CD14-positive monocyte (primary cell): Measurements from ENCODE around the gene SRP9. TPM values are rescaled to one million over a fixed set of nuclear protein-coding genes. Genes with fewer than 3 reads are reported as not detected.

Experiments used
- DNase-seq, 3 donors: peaks; one replicate each; pipeline ENCODE4 v3.0.0-alpha.2; 2011 to 2022
- H2AFZ ChIP-seq: 2 replicates; pipeline ENCODE4 v1.6.0; 2012; ENCODE audit warnings: mild to moderate bottlenecking, low read depth, low read length, inconsistent platforms; ENCODE audit not compliant: insufficient read depth, poor library complexity, severe bottlenecking
- H3K27ac ChIP-seq, 2 donors: 1 replicate in 1 of 2; 2 replicates in 1 of 2; pipeline ENCODE4 v1.5.1; 2012 to 2013; ENCODE audit warnings: low read length in 2 of 2, control low read depth in 1 of 2, inconsistent platforms in 1 of 2, low read depth in 1 of 2, mild to moderate bottlenecking in 1 of 2
- H3K27me3 ChIP-seq, 2 donors: one replicate each; pipeline versions ENCODE4 v1.6.0 to v1.6.1; 2011 to 2013; ENCODE audit warnings: low read length in 2 of 2; ENCODE audit not compliant: control insufficient read depth in 2 of 2, insufficient read depth in 2 of 2
- H3K36me3 ChIP-seq, 2 donors: replicated peaks in 1 of 2; 1 replicate in 1 of 2; 2 replicates in 1 of 2; pipeline versions ENCODE4 v1.5.1 to v1.6.1; 2012 to 2013; ENCODE audit warnings: low read length in 2 of 2, control low read depth in 1 of 2, inconsistent platforms in 1 of 2, mild to moderate bottlenecking in 1 of 2; ENCODE audit not compliant: insufficient read depth in 2 of 2, control insufficient read depth in 1 of 2
- H3K4me1 ChIP-seq, 2 donors: 1 replicate in 1 of 2; 2 replicates in 1 of 2; pipeline versions ENCODE4 v1.5.1 to v1.6.1; 2012 to 2013; ENCODE audit warnings: low read length in 2 of 2, control low read depth in 1 of 2, inconsistent platforms in 1 of 2, mild to moderate bottlenecking in 1 of 2, moderate library complexity in 1 of 2; ENCODE audit not compliant: insufficient read depth in 2 of 2, control insufficient read depth in 1 of 2
- H3K4me2 ChIP-seq: replicated peaks from 2 replicates; pipeline ENCODE3; 2012; ENCODE audit warnings: low read length, moderate library complexity, mild to moderate bottlenecking; ENCODE audit not compliant: poor library complexity, severe bottlenecking; ENCODE audit errors: extremely low read depth
- H3K4me3 ChIP-seq, 3 experiments: fragments of 200-600 bp in 1 of 3; sonication (generic) in 1 of 3; replicated peaks in 1 of 3; 1 replicate in 2 of 3; 2 replicates in 1 of 3; pipeline ENCODE4 v1.5.1; 2011 to 2013; ENCODE audit warnings: low read length in 3 of 3, mild to moderate bottlenecking in 3 of 3, control low read depth in 2 of 3, low read depth in 2 of 3, inconsistent platforms in 1 of 3, moderate library complexity in 1 of 3
- H3K79me2 ChIP-seq: 2 replicates; pipeline ENCODE4 v1.6.0; 2012; ENCODE audit warnings: mild to moderate bottlenecking, control low read depth, inconsistent platforms, low read length, moderate library complexity; ENCODE audit not compliant: insufficient read depth
- H3K9ac ChIP-seq: 2 replicates; pipeline ENCODE4 v1.6.0; 2017; ENCODE audit warnings: low read length, mild to moderate bottlenecking; ENCODE audit not compliant: insufficient read depth, poor library complexity, severe bottlenecking
- H3K9me3 ChIP-seq, 2 donors: replicated peaks in 1 of 2; 1 replicate in 1 of 2; 2 replicates in 1 of 2; pipeline versions ENCODE4 v1.5.1 to v1.6.1; 2012 to 2013; ENCODE audit warnings: low read length in 2 of 2, control low read depth in 1 of 2; ENCODE audit not compliant: control insufficient read depth in 1 of 2, insufficient read depth in 1 of 2
- H4K20me1 ChIP-seq: 2 replicates; pipeline ENCODE4 v1.6.0; 2012; ENCODE audit warnings: mild to moderate bottlenecking, low read length, control low read depth, moderate library complexity; ENCODE audit not compliant: insufficient read depth
- H3K27ac Mint-ChIP-seq, 7 donors: one replicate each; pipeline ENCODE4 v1.8.0; 2020; ENCODE audit warnings: mild to moderate bottlenecking in 7 of 7, mixed read lengths in 7 of 7, moderate library complexity in 6 of 7, inconsistent platforms in 2 of 7
- H3K27me3 Mint-ChIP-seq, 3 donors: one replicate each; pipeline ENCODE4 v1.8.0; 2021 to 2022; ENCODE audit warnings: low read depth in 3 of 3, mild to moderate bottlenecking in 3 of 3, mixed read lengths in 3 of 3, moderate library complexity in 3 of 3, inconsistent platforms in 1 of 3
- H3K36me3 Mint-ChIP-seq, 2 donors: one replicate each; pipeline ENCODE4 v1.8.0; 2020; ENCODE audit warnings: mixed read lengths in 2 of 2, inconsistent platforms in 1 of 2, mild to moderate bottlenecking in 1 of 2
- H3K4me1 Mint-ChIP-seq: one replicate; pipeline ENCODE4 v1.8.0; 2020; ENCODE audit warnings: mild to moderate bottlenecking, mixed read lengths
- H3K4me3 Mint-ChIP-seq, 2 donors: one replicate each; pipeline ENCODE4 v1.8.0; 2020; ENCODE audit warnings: mild to moderate bottlenecking in 2 of 2, mixed read lengths in 2 of 2, moderate library complexity in 1 of 2
- H3K9me3 Mint-ChIP-seq, 7 donors: one replicate each; pipeline ENCODE4 v1.8.0; 2020 to 2022; ENCODE audit warnings: mixed read lengths in 7 of 7, mild to moderate bottlenecking in 6 of 7, moderate library complexity in 6 of 7, inconsistent platforms in 2 of 7
- WGBS: methylation state at CpG from one replicate; pipeline ENCODE4 v1.1.5; 2013; ENCODE audit warnings: missing lambda C conversion rate; ENCODE audit not compliant: insufficient coverage; 5-methylcytosine and 5-hydroxymethylcytosine counted together
- intact Hi-C, 2 donors: fragments of 100-400 bp; cut with micrococcal nuclease; formaldehyde crosslinking; loops; one replicate each; pipeline versions ENCODE4 v1.15.0 to v1.15.1; 2023
- polyA plus RNA-seq, 3 donors: library from polyadenylated mRNA; depleted of rRNA in 1 of 3; unstranded in 2 of 3; stranded (reverse) in 1 of 3; fragments of 300-500 nt in 2 of 3; fragments of >200 nt in 1 of 3; fragmentation: Illumina TruSeq in 2 of 3; gene quantifications; 1 replicate in 2 of 3; 2 replicates in 1 of 3; pipeline ENCODE4 v1.2.3, GENCODE V29; 2012 to 2021
- TF ChIP-seq, protein P1 (sequence below): fragments of 200-600 bp; IDR thresholded peaks from one replicate; pipeline ENCODE4 v1.8.0; 2022; ENCODE audit warnings: antibody characterized with exemption, mild to moderate bottlenecking

The SRP9 gene
- polyA plus RNA-seq, 3 donors, result 89.5 to 329 (median 281) TPM

DNA sequence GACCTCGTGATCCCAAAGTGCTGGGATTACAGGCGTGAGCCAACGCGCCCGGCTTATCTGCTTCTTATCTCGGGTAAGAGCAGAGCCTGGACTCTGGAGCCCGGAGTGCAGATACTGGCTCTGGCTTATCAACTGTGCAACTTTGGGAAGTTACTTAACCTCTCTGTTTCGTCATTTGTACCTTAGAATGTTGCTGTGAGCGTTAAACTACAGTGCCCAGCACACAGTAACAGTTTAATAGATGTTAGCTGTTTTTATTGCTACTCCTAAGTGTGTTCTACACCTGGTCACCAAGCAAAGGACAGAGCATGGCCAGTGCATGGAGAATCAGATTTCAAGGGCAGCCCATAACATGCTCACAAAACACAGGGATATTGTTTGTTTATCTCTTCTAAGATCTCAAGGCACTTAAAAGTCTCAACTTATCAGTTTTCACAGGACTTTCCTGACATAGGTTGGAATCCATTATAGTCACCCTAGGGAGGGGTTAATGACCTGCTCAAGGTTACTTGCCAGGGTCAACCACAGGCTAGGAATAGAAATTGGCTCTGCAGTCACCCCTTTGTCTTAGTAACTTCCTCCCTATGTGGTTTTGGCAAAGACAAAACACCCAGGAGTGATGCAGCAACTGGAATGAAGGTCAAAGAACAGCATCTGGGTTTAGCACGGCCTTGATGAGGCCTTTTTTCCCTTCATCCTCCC is 22.5 kb upstream of the SRP9 start:
- no peaks in the 10 kb centered on the region for H3K79me2 ChIP-seq
- no peak overlapping the region for H3K4me3 ChIP-seq
- H3K9me3 ChIP-seq, result no peaks in the 10 kb centered on the region
- no peak overlapping the region for H3K27ac Mint-ChIP-seq
- H3K9me3 Mint-ChIP-seq, result no peaks in the 10 kb centered on the region
- H3K4me1 ChIP-seq, result peaks cover 0 to 23% of the 10 kb centered on the region in 2 donors
- H3K27me3 ChIP-seq, result no peaks in the 10 kb centered on the region
- H3K36me3 Mint-ChIP-seq, result no peaks in the 10 kb centered on the region
- H2AFZ ChIP-seq, result no peak overlapping the region
- no peak overlapping the region for H3K27ac ChIP-seq
- no peak overlapping the region for H3K4me3 Mint-ChIP-seq
- no peak overlapping the region for H3K4me2 ChIP-seq
- H3K4me1 Mint-ChIP-seq, result peaks cover 22% of the 10 kb centered on the region
- DNase-seq, result no peak
- no peaks in the 10 kb centered on the region for H3K36me3 ChIP-seq
- WGBS, result 58% methylated on average over 10 of the region's 10 CpGs
- intact Hi-C loops, result no loop called here
- H3K27me3 Mint-ChIP-seq, result peaks cover 0 to 7% (median 0%) of the 10 kb centered on the region in 3 donors
- TF ChIP-seq, protein P1, sequence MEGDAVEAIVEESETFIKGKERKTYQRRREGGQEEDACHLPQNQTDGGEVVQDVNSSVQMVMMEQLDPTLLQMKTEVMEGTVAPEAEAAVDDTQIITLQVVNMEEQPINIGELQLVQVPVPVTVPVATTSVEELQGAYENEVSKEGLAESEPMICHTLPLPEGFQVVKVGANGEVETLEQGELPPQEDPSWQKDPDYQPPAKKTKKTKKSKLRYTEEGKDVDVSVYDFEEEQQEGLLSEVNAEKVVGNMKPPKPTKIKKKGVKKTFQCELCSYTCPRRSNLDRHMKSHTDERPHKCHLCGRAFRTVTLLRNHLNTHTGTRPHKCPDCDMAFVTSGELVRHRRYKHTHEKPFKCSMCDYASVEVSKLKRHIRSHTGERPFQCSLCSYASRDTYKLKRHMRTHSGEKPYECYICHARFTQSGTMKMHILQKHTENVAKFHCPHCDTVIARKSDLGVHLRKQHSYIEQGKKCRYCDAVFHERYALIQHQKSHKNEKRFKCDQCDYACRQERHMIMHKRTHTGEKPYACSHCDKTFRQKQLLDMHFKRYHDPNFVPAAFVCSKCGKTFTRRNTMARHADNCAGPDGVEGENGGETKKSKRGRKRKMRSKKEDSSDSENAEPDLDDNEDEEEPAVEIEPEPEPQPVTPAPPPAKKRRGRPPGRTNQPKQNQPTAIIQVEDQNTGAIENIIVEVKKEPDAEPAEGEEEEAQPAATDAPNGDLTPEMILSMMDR, result no peak
- H3K9ac ChIP-seq, result peak overlapping the region; percentile 11
- H4K20me1 ChIP-seq, result no peaks in the 10 kb centered on the region

DNA sequence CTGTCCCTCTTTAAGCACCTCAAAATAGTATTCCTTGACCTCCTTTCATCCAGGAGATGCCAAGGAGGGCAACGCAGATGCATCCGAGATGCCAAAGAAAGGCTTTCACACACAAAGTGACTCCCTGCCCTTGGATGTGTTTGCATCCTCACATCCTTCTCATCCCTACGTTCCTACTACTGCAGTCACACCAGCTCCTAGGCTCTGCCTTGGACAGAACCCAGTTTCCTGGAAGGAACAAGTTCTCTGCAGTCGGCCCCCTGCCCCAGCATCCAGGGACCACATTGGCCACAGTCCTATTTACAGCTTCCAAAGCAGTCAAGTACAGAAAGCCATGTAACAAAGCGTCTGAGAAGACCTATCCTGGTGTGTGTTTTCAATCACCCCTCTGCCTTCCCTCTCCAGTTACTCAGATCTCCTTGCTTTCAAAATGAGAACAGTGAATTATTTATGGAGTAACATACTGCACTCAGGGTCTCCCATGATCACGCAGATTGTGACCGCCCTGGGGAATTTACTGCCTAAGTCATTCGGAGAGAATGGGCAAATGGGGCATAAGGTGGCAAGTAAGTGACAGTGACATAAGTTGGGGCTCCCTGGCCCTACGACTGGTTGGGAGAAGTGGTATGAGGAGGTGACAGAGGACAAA is 21.8 kb upstream of the SRP9 start:
- H3K9ac ChIP-seq, result peak overlapping the region; percentile 11
- H3K27ac Mint-ChIP-seq, result peak overlapping the region in 2 of 7 donors; percentile 43 to 45
- H3K9me3 Mint-ChIP-seq, result no peaks in the 10 kb centered on the region

More for the DNA sequence above, 21.8 kb upstream of the SRP9 start:
- DNase-seq, result no peak
- H3K4me3 Mint-ChIP-seq, result no peak overlapping the region
- Histone ChIP-seq H3K27ac (no peak overlapping the region), H3K4me2 (no peak overlapping the region), H2AFZ (no peak overlapping the region), H3K36me3 (no peaks in the 10 kb centered on the region), H3K4me3 (no peak overlapping the region), H3K27me3 (no peaks in the 10 kb centered on the region), H4K20me1 (no peaks in the 10 kb centered on the region), H3K4me1 (peaks cover 0 to 23% of the 10 kb centered on the region in 2 donors), H3K9me3 (no peaks in the 10 kb centered on the region), H3K79me2 (no peaks in the 10 kb centered on the region)
- 94% methylated on average over 8 of the region's 9 CpGs for WGBS
- peaks cover 22% of the 10 kb centered on the region for H3K4me1 Mint-ChIP-seq
- TF ChIP-seq, protein P1, result no peak
- H3K27me3 Mint-ChIP-seq, result peaks cover 0 to 5% (median 0%) of the 10 kb centered on the region in 3 donors
- no peaks in the 10 kb centered on the region for H3K36me3 Mint-ChIP-seq
- intact Hi-C loops, result no loop called here
